Glomerular endothelial cell (primary cell): ENCODE measurements around the gene TCERG1L. TPM values are rescaled to one million over a fixed set of nuclear protein-coding genes. Genes with fewer than 3 reads are reported as not detected.
"Not testable (repeated sequence)": the region's sequence is repeated elsewhere in the genome, so short reads cannot be mapped to it uniquely, and the experiment has no call there.

Experiments
- DNase-seq: peaks from one replicate; pipeline ENCODE4 v3.0.0-alpha.2; 2011; ENCODE audit warnings: low read depth, low spot score; ENCODE audit errors: extremely low read depth
- total RNA-seq: library from RNA; depleted of rRNA; stranded (reverse); fragments of >200 nt; gene quantifications from 2 replicates; pipeline ENCODE4 v1.2.3, GENCODE V29; 2015

TCERG1L gene
- total RNA-seq, 1 donor from 2014 or later, result not detected

DNA sequence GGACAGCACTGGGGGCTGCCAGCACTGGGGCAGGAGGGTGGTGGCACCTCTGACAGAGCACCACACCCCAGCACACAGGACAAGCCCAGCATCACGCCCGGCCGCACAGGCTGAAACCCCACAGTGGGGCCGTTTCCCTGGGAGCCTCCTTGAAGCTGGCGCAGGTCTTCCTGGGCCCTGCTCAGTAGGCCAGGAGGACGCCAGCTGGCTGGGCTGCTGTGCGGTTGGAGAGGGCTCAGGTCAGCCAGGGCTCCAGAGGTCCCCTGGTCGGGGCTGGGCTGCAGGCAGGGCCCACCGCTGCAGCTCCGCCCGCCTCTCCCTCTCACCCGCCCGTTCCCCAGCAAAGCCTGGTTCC, 137.3 kb downstream of the TCERG1L start:
- DNase-seq, result no peak

DNA sequence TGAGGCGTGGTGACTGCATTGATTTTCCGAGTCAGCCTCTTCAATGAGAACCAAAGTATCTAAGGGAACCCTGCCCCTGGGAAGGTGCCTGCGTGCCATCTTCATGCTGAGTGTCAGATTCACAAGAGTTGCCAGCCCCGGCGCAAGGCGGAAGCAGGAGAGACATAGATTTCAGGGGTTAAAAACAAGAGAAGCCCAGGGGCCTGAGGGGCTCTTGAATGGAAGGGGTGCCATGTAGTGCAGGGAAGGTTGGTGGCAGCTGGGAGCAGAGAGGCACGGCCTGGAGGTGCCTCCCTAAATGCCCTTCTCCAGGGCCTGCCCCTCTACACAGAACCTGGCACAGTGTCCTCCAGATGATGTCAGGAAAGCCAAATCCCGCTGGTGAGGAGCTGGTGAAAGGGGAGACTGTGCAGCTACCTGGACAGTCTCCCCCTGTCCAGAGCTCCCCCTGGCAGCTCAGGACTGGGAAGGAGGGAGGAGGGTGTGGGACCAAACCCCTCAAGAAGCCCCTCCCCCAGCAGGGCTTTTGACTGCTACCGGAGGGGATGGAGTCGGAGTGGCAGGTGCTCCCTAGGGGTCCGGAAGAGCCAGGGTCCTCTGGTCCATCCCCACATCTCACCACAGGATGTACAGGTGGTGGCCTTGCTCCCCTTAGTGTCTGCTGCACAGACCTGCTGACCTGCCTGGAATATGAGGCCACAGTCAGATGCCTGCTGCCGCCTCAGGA, 137.9 kb downstream of the TCERG1L start:
- DNase-seq, result no peak

DNA sequence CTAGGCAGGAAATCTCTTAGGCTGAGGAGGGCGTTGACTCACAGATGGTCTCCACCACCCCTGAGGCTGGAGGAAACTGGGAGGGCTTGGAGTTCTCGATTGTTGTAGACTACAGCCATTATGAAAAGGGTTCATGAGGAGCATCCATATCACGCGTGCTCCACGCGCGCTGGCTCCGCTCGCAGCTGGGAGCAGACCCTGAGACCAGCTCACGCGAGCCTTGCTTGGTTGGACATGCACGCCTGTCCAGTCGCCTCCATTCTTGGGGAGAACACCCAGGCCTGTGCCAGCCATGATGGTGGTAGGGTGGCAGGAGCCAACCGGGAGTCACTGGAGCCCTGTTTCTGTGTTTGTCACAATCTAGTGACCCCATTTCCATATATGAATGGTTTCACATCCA, 139.1 kb downstream of the TCERG1L start:
- no peak for DNase-seq

DNA sequence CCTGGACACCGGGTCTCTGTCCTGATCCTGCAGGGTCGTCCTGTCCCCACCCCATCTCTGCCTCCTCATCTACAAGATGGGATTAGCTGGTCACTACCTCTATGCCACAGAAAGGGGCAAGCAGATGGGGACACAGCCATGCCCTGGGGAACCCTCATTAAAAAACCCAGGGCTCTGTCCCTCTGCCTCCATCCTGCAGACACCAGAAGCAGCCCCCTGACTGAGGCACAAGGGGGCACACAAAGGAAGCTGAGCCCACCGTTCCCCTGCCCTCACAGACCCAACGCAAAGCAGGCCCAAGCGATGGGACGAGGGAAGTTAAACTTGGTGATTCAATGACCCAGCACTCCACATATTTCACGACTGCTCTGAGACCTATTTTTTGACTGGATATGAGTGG, 142.4 kb downstream of the TCERG1L start:
- no peak for DNase-seq

DNA sequence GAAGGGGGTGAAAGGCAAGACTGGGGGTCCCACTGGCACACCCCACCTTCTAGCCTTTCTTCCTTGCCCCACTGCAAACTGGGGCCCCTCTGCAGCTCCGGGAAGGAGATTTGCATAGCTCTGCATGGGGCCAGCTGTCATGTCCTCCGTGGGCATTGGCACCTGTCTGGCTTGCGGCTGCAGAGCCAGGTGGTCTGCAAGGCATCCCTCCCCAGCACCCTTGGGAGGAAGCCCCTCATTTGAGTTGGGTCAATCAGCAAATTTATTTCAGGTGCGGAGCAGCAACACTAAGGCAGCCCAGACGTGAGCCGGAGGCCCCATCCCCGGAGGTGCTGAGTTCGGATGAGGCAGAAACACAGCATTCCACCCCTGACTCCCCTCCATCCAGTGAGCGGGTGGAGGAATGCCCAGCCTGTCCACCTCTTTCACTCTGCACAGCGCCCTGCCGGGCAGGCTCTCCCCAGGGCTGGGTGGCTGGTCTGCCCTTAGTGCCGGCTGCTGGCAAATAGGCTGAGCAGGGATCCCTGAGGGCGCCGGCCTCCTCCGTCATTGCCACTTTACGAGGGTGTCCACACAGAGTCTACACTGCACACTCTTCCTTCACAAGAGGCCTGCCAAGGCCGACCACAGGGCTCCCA, 143.2 kb downstream of the TCERG1L start:
- DNase-seq, result no peak

DNA sequence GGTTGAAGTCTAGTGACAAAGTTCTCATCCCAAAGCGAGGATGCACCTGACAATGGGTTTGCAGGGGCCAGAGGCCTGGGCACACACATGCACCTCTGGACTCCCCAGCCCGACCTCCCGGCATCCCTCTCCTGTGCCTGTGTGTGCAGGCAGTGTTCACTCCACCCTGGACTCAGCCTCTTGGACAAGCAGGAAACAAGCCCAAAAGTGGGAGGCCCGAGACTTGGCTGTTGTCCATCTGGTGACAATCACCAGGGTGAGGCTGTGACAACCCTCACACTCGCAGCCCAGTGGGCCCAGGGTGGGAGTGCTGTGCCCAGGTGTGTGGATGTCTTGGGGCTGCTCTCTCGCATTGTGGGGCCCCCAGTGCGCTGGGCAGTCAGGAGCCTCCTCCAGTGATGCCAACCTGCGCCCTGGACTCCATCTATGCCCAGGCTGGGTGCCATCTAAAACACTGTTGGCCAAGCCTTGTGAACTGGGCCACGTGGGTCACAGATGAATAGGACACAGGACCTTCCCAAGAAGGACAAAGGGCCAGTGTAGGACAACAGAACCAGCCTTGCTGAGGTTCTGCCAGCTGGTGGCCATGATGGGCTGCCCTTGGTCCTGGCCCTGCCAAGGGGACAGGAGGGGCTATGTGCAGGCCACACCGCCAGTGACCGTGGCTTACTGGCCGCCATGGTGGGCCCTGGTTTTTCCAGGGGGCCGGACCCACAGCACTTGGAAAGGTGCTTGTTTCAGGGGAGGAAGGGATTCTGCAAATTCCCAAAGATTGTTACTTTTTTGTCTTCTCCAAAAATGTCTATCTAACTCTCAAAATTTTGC, 144.3 kb downstream of the TCERG1L start:
- no peak for DNase-seq

DNA sequence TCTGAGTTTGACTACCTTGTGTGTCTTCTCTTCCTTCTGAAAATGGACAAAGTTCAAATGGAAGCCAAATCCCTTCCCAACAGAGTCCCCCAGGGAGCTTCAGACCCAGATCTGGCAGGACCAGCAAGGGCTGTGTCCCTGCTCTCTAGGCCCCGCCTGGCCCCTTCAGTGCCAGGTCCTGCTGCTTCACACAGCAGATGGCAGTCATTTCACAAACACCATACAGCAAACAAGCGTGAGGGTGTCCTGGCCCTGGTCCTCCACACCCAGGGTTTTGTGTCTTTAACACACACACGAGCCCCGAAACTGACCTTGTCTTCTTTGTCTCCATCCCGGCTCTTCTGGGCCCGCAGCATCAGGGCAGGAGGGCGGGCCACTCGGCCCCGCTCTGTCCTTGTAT, 145.0 kb downstream of the TCERG1L start:
- DNase-seq, result no peak

DNA sequence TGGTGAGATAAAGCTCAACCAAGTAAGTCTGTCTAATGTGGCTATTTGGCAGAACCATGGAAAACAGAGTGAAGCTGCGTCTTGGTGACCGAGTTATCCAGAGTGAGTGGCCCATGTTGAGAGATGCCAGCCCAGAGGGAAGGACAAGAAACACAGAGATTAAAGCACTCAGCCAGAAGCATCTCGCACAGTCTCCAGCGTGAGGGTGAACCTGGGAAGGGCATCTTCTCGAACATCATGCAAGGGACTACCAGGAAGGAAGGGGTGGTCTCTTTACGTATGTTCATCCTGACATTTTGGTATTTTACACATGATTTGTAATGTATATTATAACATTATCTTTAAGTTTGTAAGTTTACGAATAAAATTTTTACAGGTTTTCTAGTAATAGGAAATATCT, 146.4 kb downstream of the TCERG1L start:
- no peak for DNase-seq

DNA sequence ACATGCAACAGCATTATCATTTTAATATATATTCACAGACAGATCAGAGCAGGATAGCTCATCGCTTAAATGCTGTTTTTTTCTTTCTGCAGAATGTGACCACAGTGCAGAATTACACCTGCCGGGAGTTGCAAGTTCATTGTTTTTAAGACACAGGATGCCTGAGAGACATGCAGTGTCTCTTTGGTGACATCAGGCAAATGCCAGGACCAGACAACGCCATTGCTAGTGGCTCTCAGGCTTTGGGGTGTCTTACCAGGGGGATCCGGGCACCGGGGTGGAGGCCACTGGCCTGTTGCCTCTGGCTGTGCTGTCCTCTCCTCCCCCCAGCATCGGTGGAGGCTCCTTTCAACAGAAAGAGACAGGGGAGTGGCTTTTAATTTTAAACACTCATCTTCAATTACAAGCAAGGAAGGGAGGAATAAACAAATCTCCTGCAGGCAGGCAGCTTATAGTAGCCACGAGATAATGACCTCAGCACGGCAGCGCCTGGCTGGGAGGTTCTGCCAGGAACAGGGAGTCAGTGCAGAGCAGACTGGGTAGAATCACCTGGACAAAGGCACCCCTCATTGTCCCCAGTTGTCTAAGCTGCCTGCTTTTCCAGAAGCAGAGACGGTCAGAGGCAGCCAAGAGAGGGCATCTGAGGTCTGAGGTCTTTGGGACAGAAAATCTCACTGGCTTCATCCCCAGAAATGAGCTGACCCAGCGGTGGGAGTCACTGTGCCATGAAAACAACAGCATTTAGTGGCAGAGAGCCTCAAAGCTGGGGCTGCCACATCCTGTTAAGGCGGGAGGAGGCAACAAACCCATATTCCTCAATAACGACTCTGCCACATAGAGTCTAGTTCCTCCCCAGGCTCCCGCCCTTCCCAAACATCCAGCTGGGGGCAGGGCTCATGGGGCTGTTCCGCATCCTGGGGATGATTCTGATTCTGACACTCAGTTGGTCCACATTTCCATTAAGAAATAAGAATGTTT, 148.4 kb downstream of the TCERG1L start:
- no peak for DNase-seq

DNA sequence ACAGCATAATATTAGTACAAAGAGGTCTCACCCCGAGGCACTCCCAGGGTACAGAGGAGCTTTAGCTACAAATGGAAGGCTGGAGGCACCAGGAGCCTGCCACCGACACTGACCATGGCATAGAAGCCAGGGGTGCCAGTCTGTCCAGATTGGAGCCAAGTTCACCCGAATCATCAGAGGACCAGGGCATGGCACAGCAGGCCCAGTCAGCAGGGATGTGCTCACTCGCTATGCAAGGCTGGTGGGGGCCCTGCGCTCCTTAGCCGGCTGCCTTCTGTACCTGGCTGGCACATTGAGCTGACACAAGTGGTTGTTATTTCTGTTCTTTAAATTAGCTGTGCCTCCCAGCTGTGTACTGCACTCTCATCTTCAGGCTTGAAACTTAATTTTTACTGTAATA, 149.3 kb downstream of the TCERG1L start:
- DNase-seq, result no peak

DNA sequence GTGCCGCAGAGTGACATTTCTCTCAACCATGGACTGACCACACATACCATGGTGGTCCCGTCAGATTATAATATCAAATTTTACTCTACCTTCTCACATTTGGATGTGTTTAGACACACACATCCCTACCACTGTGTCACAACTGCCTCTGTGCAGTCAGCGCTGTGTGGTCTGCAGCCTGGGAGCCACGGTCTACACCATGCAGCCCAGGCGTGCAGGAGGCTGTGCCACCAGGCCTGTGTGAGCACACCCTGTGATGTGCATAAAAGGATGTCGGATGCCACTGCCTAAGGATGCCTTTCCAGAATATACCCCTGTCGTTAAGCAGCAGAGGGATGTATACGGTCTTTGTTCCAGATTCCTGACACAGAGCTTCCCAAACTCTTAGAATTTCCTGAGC, 150.4 kb downstream of the TCERG1L start:
- DNase-seq, result no peak

DNA sequence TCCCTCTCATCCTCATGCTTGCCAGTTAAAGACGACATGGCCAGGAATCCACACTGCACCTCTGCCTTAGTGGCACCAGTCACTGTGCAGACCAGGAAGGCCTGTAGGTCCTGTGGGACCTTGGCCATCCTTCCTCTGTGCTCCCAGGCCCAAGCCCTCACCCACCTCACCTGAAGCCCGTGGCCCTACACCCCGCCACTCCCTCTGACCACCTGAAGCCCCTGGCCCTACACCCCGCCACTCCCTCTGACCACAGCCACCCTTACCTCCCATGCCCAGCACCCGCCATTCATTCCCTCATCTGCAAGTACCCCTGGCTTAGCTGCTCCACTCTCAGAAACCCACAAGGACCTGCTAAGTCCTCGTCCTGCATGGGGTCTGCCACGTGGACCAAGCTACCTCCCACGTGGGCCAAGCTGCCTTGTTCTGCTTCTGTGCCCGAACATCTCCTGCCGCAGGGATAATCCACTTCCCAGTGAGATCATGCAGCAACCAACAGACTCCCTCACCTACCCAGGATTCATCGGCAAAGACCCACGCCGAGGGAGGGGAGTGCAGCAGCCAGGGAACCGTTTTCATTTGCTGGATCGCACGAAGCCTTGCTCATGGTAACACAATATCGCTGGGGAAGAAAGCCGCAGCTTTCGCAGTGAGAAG, 151.2 kb downstream of the TCERG1L start:
- DNase-seq, result no peak

DNA sequence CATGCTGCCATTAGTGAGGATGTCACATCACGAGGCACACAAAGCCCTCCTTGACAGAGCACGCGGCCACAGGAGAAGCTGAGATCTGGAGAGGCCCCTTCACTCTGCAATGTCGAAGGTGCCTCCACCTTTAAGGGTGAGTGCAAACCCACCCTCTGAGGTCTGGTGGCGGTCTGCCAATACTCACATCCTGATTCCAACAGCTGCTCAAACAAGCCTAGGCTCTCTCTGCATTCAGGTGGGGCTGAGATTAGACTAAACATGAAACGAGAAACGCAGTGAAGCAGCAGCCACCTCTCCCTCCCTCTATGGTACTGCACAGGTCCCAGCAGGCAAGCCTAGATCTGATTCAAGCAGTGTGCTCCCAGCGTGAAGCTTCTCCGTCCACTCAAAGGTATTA, 151.8 kb downstream of the TCERG1L start:
- DNase-seq, result no peak

DNA sequence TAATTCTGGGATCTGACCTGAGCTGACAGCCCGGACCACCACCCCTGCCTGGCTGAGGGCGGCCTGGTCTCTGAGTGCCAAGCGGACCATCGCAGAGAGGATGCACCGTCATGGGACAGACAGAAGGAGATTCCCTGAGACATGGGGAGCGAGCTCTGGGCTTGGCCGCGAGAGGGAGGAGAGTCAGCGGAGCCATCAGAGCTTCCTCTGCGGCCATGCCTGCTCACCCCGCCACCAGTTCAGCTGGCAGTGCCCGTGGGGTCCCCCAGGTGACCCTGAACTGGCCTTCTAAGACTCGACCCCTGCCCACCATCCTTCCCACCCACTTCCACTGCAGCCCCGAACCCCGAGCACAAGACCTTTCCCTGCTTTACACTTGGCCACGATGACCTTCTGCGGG, 152.8 kb downstream of the TCERG1L start:
- no peak for DNase-seq

DNA sequence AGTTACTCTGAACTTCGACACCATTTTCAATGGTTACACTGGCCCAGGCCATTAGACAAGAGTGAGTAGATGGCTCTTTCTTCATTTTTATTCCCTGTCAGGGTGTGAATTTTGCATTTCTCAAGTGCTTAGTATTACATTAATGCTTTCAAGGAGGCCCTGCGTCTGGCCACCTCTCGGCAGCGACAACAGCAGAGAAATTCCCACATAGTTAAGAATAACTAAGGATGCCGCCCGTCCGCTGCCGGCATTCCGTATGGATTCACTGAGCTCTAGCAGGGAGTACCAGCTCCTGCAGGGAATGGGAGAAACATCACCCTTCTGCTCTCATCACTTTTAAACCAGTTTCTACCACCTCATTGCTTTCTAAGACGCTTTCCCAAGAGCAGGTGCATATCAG, 153.6 kb downstream of the TCERG1L start:
- no peak for DNase-seq

DNA sequence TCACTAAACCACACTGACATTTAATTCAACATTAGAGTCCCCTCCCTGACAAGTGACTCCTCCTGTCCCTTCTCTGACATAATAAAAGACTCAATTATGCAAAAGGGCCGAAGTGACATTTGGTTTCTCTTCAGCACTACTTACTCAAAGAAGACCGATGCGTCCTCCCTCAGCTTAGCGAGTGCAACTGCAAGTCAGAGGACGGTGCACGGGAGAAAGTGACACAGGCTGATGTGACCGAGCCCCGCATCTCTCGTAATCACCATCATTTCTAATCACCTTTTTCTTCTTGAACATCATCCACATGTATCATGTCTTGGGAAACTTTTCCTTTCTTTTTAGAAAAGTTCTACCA, 155.7 kb downstream of the TCERG1L start:
- no peak for DNase-seq

DNA sequence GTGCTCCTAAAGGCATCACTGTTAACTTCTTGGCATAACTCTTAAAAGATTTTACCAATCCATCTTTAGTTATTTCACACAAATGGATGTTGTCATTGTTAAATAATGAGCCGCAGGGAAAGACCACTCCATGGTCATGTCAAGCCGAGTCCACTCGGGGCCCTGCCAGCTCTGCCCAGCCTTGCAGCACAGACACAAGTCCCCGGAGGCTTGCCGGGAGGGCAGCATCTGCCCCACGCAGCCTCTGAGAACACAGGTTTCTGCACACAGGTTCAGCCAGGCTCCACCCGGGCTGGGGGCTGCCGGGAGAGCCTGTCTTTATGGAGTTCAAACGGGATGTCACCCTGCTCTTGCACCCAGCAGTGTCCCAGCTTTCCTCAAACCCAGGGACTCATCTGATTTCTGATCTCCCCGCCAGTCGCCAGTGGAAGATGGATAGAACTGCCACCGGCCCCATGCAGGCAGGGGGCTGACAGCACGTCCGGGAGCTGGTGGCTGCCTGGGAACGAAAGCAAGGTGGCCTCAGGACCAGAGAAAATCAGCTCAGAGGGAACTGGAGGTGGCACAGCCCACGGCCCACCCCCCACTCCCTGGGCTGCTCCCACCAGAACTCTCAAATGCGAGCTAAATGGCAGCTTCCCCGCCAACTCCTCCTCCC, 156.2 kb downstream of the TCERG1L start:
- no peak for DNase-seq

DNA sequence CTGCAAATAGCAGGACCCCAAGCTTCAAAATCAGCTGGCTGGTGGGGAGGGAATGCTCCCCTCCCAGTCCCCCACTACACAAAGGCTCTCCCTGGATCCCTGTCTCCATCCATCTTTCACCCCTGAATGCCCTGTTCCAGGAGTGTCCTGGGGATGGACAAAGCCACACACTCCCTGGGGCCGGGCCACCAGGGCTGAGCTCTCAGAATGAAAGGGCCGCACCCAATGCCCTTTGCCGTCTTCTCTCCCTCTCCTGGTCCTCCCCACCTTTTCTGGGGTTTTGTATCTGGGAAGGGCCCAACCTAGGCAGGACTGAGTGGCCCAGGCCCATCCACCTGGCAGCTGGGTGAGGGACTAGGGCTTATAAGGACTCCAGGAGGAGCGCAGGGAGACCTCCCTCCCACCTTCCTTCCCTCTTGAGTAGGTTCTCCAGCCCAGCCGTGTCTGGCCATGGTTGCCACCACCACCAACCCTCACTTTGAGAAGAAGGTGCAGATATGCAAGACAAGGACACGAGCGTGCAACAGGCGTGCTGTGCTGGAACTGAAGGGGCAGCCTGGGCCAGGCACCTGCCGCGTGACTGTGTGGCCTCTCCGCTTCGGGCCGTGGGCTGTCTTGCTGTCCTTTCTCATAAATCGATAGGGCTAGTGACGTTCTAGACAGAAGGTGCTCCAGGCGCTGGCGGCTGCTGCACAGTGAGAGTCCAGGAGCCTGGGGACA, 157.1 kb downstream of the TCERG1L start:
- DNase-seq, result no peak

DNA sequence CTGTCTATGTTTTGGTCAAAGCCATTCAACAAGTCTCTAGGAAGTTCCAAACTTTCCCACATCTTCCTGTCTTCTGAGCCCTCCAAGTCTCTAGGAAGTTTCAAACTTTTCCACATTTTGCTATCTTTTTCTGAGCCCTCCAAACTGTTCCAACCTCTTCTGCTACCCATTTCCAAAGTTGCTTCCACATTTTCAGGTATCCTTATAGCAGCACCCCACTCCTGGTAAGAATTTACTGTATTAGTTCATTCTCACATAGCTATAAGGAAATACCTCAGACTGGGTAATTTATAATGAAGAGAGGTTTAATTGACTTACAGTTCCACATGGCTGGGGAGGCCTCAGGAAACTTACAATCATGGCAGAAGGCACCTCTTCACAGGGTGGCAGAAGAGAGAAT, 159.1 kb downstream of the TCERG1L start:
- DNase-seq, result not testable (repeated sequence)
